Activated gamma-delta T cell (primary cell): Measurements from ENCODE around the gene AHR.
"Not testable (repeated sequence)": the region's sequence is repeated elsewhere in the genome, so short reads cannot be mapped to it uniquely, and the experiment has no call there.

ENCODE experiments used
- DNase-seq: peaks from one replicate; lab custom pipeline; 2025; lab: John Stamatoyannopoulos, UW

The AHR gene

DNA sequence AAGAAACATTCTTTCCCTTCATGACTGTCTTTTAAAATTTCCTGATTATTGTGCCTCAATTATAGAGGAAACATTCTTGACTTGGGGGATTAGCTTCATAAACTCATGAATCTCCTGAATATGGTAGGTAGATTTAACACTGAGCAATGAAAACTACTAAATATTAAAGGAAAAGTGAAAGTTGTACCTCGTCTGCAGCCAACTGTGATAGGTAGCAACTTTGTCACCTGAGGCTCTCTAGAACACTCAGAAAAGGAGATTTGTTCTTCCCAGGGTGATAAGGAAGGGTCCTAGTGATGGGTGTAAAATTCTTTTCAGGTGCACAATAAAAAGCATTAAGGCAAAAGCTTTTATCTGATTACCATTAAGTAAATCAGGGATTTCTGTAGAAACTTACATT, 78.1 kb downstream of the AHR start:
- no peak for DNase-seq

DNA sequence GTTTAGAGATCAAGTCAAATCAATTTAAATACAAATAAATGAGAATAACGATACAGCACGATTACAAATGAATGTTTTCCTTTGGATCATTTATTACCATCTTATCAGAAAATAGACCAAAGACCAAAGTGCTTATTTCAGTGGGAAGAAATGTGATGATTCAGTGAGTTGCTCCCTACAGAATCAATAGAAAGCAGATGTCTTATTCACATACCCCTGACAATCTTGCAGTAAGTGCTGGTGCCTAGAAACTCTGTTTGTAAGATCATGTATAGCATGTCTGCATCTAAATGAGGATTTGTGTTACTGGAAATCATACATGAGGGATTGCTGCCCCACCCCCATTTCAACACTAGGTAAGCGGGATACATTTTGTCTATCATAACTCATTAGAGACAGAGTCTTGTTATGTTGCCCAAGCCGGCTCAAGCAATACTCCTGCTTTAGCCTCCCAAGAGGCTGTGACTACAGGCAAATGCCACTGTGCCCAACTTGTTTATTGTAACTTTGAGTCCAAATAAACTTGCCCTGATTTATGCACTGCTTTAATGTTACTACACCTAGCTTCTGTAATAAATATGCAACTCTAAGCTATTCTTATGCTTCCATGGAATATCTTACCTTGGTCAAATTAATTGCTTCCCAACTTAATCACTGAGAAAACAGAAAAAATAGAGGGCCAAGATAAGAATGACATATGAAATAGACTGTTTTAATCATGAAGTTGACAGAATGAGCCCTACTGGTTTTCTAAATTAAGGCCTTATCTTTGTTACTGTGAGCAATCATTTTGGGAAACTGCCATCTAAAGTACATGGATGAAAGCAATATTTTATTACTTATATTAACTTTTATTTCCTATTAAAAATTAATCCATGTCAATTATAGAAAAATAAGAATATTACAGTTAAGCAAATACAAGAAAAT, 82.5 kb downstream of the AHR start:
- DNase-seq: no peak

DNA sequence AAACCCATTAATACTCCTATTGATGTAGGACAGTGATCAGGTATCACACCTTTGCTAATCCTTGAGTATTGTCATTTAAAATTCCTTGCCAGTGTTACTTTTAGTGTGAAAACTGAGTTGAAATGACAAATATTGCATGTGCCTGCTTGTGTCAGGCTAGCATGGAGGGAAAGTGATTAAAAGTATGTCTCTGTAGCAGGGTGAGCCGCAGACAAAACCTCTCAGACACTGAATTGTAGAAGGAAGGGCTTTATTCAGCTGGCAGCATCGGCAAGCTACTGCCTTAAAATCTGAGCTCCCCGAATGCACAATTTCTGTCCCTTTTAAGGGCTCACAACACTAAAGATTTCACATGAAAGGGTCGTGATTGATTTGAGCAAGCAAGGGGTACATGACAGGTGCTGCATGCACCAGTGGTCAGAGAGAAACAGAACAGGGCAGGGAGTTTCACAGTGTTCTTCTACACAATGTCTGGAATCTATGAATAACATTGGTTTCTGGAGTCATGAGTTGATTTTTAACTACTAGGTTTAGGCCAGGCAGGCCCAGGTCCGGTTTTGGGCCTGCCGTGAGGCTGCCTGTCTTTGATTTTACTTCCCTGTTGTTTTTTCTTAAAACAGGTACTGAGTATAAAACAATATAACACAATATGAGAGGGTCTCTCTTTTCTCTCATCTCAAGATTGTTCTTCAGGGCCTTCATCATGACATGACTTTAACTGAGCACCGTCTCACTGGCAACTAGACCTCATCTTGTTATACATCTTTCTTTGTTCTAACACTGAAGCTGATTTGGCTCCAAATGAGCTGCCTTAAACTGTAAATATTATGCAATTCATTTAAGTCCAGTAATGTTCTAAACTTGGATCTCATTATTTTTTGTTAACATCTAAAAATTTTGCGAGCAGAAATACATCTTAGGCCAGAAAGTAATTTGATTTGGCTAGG, 84.2 kb downstream of the AHR start:
- DNase-seq: not testable (repeated sequence)

DNA sequence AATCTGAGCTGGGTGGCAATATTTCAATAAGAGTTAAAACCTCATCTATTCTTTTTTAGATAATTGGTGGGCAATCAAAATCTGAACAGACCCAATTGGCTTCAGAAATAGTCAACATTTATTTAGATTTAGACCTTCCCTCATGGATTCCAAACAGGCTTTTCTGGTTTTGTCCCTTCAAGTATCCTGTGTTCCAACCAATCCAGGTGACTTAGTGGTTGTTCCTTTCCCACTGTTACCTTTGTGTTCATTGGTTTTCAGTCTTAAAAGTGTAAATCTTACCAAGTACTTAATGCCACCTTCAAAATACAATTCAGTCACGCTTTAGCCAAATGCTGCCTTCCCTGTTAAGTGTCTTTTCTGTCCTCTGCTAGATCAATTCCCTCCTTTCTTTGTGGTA, 85.9 kb downstream of the AHR start:
- no peak for DNase-seq

DNA sequence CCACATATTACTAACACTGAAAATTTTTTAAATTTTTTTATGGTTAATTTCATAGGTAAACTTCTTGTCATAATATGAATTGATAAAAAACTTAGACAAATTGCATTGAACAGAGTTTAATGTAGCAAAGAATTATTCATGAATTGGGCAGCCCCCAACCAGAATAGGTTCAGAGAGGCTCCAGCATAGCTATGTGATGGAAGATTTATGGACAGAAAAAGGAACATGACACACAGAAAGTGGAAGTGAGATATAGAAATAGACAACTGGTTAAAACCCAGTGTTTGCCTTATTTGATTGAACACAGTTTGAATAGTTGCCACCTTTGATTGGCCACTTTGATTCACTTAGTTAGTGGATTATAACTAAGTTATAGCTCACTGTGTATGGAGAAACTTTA, 87.2 kb downstream of the AHR start:
- DNase-seq: no peak

DNA sequence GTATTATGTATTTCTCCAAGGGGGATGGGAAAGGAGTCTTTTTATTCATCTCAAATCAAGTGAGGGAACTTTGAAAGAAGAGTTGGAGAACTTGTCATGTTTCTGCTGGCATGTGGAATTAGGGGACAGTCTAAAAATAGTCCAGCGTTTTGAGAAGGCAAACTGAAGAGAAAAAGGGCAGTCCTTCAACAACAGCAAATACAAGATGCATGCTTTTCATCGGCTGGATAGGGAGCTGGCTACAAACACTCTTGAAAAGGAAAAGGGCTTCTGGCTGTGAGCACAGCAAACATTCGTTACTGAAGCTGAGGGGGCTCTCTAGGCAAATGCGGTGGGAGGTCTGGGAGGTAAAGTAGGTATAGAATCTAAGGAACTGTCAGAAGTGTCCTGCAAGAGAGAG, 91.9 kb downstream of the AHR start:
- DNase-seq: no peak

DNA sequence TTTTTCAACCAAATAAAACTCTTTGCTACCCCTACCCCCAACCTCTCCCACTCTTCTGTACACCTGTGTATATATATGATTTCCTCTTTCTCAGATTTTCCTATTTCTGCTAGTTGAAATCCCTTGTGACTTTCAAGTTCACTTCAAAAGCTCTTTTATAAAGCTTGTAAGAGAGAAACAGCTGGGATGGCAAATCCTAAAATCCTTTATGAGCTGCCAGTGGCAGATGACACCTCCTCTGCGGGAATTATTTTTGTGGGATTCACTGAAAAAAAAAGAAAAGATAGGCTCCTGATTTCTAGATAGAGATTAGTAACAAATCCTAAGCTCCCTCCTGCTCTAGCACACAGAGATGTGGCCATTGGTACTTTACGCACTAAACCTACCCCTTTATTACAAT, 92.9 kb downstream of the AHR start:
- no peak for DNase-seq

DNA sequence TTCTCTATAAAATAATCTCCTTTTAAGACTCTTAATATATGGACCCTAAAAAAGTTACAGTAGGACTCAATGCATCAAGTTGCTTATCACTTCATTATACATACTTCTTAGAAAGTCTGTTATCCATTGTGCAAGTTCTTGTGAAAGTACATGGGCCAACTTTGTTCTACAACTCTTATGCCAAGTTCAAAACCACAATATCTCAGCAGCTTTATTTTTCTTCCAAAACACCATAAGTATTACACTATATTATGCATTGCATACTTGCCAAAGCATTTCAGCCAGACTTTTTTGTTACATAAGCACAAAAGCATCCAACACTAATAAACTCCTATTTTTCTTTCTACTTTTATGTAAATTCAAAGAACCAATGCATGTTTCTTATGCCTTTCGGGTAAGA, 94.4 kb downstream of the AHR start:
- no peak for DNase-seq

DNA sequence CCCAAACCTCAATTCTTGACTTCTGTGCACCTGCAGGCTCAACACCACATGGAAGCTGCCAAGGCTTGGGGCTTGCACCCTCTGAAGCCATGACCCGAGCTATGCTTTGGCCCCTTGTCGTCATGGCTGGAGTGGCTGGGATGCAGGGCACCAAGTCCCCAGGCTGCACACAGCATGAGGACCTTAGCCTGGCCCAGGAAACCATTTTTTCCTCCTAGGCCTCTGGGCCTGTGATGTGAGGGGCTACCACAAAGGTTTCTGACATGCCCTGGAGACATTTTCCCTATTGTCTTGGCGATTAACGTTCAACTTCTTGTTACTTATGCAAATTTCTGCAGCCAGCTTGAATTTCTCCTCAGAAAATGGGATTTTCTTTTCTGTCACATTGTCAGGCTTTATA, 96.1 kb downstream of the AHR start:
- not testable (repeated sequence) for DNase-seq
